ENCODE data around the gene TMEM258. TPM values are rescaled to one million over a fixed set of nuclear protein-coding genes. Genes with fewer than 3 reads are reported as not detected.

Gene TMEM258
- polyA plus RNA-seq, 1 of the 3 experiments (the other 2 are of a cell fraction) = 454 TPM

DNA sequence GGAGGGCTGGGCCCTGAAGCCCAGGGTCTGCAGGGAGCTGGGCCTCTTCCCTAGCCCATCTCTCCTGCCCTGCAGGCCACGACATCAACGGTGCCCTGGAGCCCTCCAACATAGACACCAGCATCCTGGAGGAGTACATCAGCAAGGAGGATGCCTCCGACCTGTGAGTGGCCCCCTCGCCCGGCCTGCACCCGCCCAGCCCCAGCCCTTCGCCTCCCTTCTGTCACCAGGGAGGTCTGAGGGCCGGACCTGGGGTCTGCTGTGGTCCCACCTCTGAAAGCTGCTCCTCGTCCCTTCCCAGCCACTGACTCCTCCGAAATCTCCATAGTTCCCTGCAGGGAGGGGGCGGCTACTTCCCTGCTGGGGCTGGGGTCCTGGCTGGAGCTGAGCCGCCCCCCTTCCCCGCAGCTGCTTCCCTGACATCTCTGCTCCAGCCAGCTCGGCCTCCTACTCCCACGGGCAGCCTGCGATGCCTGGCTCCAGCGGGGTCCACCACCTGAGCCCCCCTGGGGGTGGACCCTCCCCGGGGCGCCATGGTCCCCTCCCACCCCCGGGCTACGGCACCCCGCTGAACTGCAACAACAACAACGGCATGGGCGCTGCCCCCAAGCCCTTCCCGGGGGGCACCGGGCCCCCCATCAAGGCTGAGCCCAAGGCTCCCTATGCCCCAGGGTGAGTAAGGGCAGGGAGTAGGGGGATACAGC is 26.7 kb downstream of the TMEM258 start:
- Histone ChIP-seq H3K27me3 (ENCODE audit: insufficient read depth) (no peaks in the 10 kb centered on the region), H3K27ac (ENCODE audit: low read depth in 2 of 2, low read length in 1 of 2) (no peak overlapping the region), H2AFZ (ENCODE audit: low read depth) (no peak overlapping the region), H3K4me1 (ENCODE audit: control insufficient read depth in 1 of 2, insufficient read depth in 2 of 2, low read depth in 1 of 2, low read length in 1 of 2) (peaks cover 0 to 30% of the 10 kb centered on the region in 2 experiments; a peak in 2 of 4 replicates), H3F3A (replicated peaks; ENCODE audit: insufficient read depth) (no peaks in the 10 kb centered on the region), H3K9ac (no peak overlapping the region), H3K9me3 (no peaks in the 10 kb centered on the region), H3K4me3 (ENCODE audit: low read depth in 2 of 2, low read length in 1 of 2) (no peak overlapping the region), H3K4me2 (no peak overlapping the region), H3K79me2 (ENCODE audit: insufficient read depth) (no peaks in the 10 kb centered on the region), H3K9me2 (no peaks in the 10 kb centered on the region), H4K20me1 (ENCODE audit: insufficient read depth) (no peaks in the 10 kb centered on the region), H3K36me3 (replicated peaks in 1 of 2; ENCODE audit: control insufficient read depth in 1 of 2, insufficient read depth in 2 of 2, low read length in 1 of 2) (no peaks in the 10 kb centered on the region)
- 90% methylated on average over 16 of the region's 26 CpGs for WGBS (ENCODE audit: low lambda C conversion rate)
- no peak for TF ChIP-seq FOXJ3 (CRISPR knock-in tag; IDR thresholded peaks at IDR 0.05)
- TF ChIP-seq RXRA (IDR thresholded peaks at IDR 0.05; ENCODE audit: borderline replicate concordance, low read depth) = no peak
- no peak for TF ChIP-seq NRF1 (IDR thresholded peaks at IDR 0.05; ENCODE audit: low read depth, low read length)
- TF ChIP-seq GATA2 (CRISPR knock-in tag; IDR thresholded peaks at IDR 0.05) = no peak
- no peak for TF ChIP-seq CHD2 (IDR thresholded peaks at IDR 0.05; ENCODE audit: low read length, partially characterized antibody)
- TF ChIP-seq JUND (IDR thresholded peaks at IDR 0.05) = no peak
- TF ChIP-seq, protein P1, sequence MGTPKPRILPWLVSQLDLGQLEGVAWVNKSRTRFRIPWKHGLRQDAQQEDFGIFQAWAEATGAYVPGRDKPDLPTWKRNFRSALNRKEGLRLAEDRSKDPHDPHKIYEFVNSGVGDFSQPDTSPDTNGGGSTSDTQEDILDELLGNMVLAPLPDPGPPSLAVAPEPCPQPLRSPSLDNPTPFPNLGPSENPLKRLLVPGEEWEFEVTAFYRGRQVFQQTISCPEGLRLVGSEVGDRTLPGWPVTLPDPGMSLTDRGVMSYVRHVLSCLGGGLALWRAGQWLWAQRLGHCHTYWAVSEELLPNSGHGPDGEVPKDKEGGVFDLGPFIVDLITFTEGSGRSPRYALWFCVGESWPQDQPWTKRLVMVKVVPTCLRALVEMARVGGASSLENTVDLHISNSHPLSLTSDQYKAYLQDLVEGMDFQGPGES (IDR thresholded peaks at IDR 0.05; ENCODE audit: low read depth, low read length) = no peak
- no peak for TF ChIP-seq RFX5 (IDR thresholded peaks at IDR 0.05; ENCODE audit: low read length)
- TF ChIP-seq TAF1 (IDR thresholded peaks at IDR 0.05; ENCODE audit: borderline replicate concordance, low read depth, low read length) = no peak
- no peak for TF ChIP-seq GABPA (IDR thresholded peaks at IDR 0.05; ENCODE audit: low read depth)
- DNase-seq = no peak
- POLR2A ChIA-PET = interaction anchor here (0.6 kb wide), 1 partner anchor 26 kb away, joined by 4 read pairs; no protein-coding TSS in a partner anchor
- CTCF ChIA-PET = interaction anchor here (1.4 to 14.3 kb wide), 5 partner anchors 12 to 317 kb away, joined by 3 to 140 read pairs (median 14); partner anchors contain the start of gene MYRF

DNA sequence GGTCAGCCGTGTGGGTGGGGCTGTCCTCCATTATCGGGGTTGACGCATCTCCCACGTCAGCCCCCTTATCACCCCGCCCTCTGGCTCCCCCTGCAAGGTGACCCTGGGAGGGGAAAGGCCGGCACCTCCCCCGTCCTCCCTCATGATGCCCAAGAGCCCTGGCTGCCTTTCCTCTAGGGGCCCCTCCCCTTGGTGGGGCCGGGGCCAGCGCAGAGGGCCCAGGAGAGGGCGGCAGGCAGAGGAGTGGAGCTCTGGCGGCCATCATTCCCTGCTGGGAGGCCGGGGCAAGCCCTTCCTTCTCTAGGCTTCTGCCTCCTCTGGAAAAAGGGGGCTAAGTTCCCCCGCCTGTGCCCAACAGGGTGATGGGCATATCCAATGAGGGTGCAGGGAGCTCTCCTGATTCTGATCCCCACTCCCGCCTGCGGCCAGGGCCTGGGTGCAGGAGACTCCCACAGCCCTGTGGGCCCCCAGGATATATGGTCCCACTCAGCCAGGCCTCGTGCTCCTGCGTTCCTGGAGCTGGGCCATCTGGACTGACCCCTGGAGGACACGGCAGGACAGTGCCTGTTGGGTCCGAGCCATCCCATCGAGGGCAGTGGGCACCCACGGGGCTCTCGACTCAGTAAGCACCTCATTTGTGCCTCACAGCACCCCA is 27.7 kb downstream of the TMEM258 start:
- Histone ChIP-seq H3K79me2 (ENCODE audit: insufficient read depth) (no peaks in the 10 kb centered on the region), H4K20me1 (ENCODE audit: insufficient read depth) (no peaks in the 10 kb centered on the region), H3F3A (replicated peaks; ENCODE audit: insufficient read depth) (no peaks in the 10 kb centered on the region), H3K9me2 (no peaks in the 10 kb centered on the region), H3K9ac (no peak overlapping the region), H3K36me3 (replicated peaks in 1 of 2; ENCODE audit: control insufficient read depth in 1 of 2, insufficient read depth in 2 of 2, low read length in 1 of 2) (no peaks in the 10 kb centered on the region), H3K4me3 (ENCODE audit: low read depth in 2 of 2, low read length in 1 of 2) (no peak overlapping the region), H3K27me3 (ENCODE audit: insufficient read depth) (no peaks in the 10 kb centered on the region), H3K4me2 (no peak overlapping the region), H3K4me1 (ENCODE audit: control insufficient read depth in 1 of 2, insufficient read depth in 2 of 2, low read depth in 1 of 2, low read length in 1 of 2) (peaks cover 0 to 30% of the 10 kb centered on the region in 2 experiments; a peak in 2 of 4 replicates), H2AFZ (ENCODE audit: low read depth) (no peak overlapping the region), H3K9me3 (no peaks in the 10 kb centered on the region), H3K27ac (ENCODE audit: low read depth in 2 of 2, low read length in 1 of 2) (no peak overlapping the region; a peak in 1 of 4 replicates)
- ChIA-PET CTCF (interaction anchor here (0.6 to 14.3 kb wide), 13 partner anchors 10 to 343 kb away, joined by 3 to 140 read pairs (median 4); partner anchors contain the start of genes MYRF and TMEM258), POLR2A (interaction anchor here (1.0 kb wide), 1 partner anchor 15 kb away, joined by 3 read pairs; no protein-coding TSS in a partner anchor)
- WGBS (ENCODE audit: low lambda C conversion rate) = 82% methylated on average over 8 of the region's 22 CpGs
- TF ChIP-seq, protein P2, sequence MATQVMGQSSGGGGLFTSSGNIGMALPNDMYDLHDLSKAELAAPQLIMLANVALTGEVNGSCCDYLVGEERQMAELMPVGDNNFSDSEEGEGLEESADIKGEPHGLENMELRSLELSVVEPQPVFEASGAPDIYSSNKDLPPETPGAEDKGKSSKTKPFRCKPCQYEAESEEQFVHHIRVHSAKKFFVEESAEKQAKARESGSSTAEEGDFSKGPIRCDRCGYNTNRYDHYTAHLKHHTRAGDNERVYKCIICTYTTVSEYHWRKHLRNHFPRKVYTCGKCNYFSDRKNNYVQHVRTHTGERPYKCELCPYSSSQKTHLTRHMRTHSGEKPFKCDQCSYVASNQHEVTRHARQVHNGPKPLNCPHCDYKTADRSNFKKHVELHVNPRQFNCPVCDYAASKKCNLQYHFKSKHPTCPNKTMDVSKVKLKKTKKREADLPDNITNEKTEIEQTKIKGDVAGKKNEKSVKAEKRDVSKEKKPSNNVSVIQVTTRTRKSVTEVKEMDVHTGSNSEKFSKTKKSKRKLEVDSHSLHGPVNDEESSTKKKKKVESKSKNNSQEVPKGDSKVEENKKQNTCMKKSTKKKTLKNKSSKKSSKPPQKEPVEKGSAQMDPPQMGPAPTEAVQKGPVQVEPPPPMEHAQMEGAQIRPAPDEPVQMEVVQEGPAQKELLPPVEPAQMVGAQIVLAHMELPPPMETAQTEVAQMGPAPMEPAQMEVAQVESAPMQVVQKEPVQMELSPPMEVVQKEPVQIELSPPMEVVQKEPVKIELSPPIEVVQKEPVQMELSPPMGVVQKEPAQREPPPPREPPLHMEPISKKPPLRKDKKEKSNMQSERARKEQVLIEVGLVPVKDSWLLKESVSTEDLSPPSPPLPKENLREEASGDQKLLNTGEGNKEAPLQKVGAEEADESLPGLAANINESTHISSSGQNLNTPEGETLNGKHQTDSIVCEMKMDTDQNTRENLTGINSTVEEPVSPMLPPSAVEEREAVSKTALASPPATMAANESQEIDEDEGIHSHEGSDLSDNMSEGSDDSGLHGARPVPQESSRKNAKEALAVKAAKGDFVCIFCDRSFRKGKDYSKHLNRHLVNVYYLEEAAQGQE (IDR thresholded peaks at IDR 0.05; ENCODE audit: low read depth, low read length) = no peak
- TF ChIP-seq RAD21 (IDR thresholded peaks at IDR 0.05; ENCODE audit: low read length) = 0 out of 2 replicates have a peak, but pooled peaks have one; percentile 6
- DNase-seq = peak; percentile 88

All from SK-N-SH (cell line).